GM12878 (cell line): ENCODE data around the gene PPP4R1. TPM values are rescaled to one million over a fixed set of nuclear protein-coding genes. Genes with fewer than 3 reads are reported as not detected.

Experiments used
- ATAC-seq: fragments of 200-7000 bp; cut with Tn5 transposase; 3 replicates; pipeline ENCODE4 v1.9.1; 2020; ENCODE audit warnings: mild to moderate bottlenecking, moderate library complexity
- BruUV-seq: library from RNA; stranded (reverse); fragments of 400-500 nt; replicated peaks from 2 replicates; lab custom pipeline; 2021; lab: Mats Ljungman, UMichigan
- CTCF ChIA-PET: fragments of 300-600 bp; sonication (Branson Sonifier 250); formaldehyde crosslinking; extraction: SDS; loops from one replicate; lab custom pipeline; 2021; ENCODE audit warnings: inconsistent platforms; lab: Yijun Ruan, JAX
- POLR2A ChIA-PET: fragments of 350-600 bp; formaldehyde crosslinking; extraction: SDS; loops from one replicate; lab custom pipeline; 2021; ENCODE audit warnings: inconsistent platforms; lab: Charles Lee
- RAD21 ChIA-PET: fragments of 300-600 bp; sonication (Branson Sonifier 250); formaldehyde crosslinking; loops from one replicate; lab custom pipeline; 2023; ENCODE audit warnings: antibody characterized with exemption; ENCODE audit not compliant: unreplicated experiment; lab: Charles Lee
- SMC1A ChIA-PET: fragments of 300-600 bp; sonication (Branson Sonifier 250); formaldehyde crosslinking; loops from one replicate; lab custom pipeline; 2023; ENCODE audit not compliant: unreplicated experiment, uncharacterized antibody; lab: Charles Lee
- DNase-seq: peaks from one replicate; pipeline ENCODE4 v3.0.0-alpha.2; 2011; ENCODE audit warnings: low read depth, low spot score
- FAIRE-seq: peaks from 3 replicates; lab custom pipeline; 2011; peaks lifted over from hg19 to GRCh38; lab: Jason Lieb, UNC
- H2AFZ ChIP-seq: 2 replicates; pipeline ENCODE4 v1.6.0; 2011; ENCODE audit warnings: low read depth, low read length, control low read depth; ENCODE audit not compliant: control insufficient read depth
- H3K27ac ChIP-seq: 2 replicates; pipeline ENCODE4 v1.5.1; 2011; ENCODE audit warnings: control low read depth; ENCODE audit not compliant: control insufficient read depth, insufficient read depth
- H3K27me3 ChIP-seq, 2 experiments: replicated peaks in 1 of 2; 2 replicates each; pipeline versions ENCODE4 v1.6.0 to v1.6.1; 2011; ENCODE audit warnings: low read length in 1 of 2; ENCODE audit not compliant: control insufficient read depth in 2 of 2, insufficient read depth in 2 of 2
- H3K36me3 ChIP-seq, 2 experiments: 2 replicates each; pipeline ENCODE4 v1.5.1; 2011; ENCODE audit warnings: low read length in 1 of 2; ENCODE audit not compliant: control insufficient read depth in 2 of 2, insufficient read depth in 2 of 2
- H3K4me1 ChIP-seq: 2 replicates; pipeline ENCODE4 v1.6.1; 2011; ENCODE audit warnings: mild to moderate bottlenecking, low read length, moderate library complexity, mixed read lengths; ENCODE audit not compliant: control insufficient read depth, insufficient read depth
- H3K4me2 ChIP-seq: 2 replicates; pipeline ENCODE4 v1.6.0; 2011; ENCODE audit warnings: control low read depth; ENCODE audit not compliant: control insufficient read depth, insufficient read depth
- H3K4me3 ChIP-seq: fragments of 200-600 bp; sonication (generic); 2 replicates; pipeline ENCODE4 v1.5.1; 2016
- H3K79me2 ChIP-seq: 2 replicates; pipeline ENCODE4 v1.6.0; 2011; ENCODE audit warnings: low read length; ENCODE audit not compliant: control insufficient read depth, insufficient read depth
- H3K9ac ChIP-seq: 2 replicates; pipeline ENCODE4 v1.8.0; 2011; ENCODE audit warnings: low read length, control low read depth, mixed read lengths; ENCODE audit not compliant: control insufficient read depth, insufficient read depth
- H3K9me3 ChIP-seq: replicated peaks from 3 replicates; pipeline ENCODE4 v1.5.1; 2011; ENCODE audit warnings: mild to moderate bottlenecking, low read length; ENCODE audit not compliant: control insufficient read depth, insufficient read depth
- H4K20me1 ChIP-seq: 2 replicates; pipeline ENCODE4 v1.6.0; 2011; ENCODE audit not compliant: control insufficient read depth, insufficient read depth
- BACH1 ChIP-seq: fragments of 450-650 bp; IDR thresholded peaks from 2 replicates; pipeline ENCODE4 v1.6.1; 2017; ENCODE audit warnings: mild to moderate bottlenecking, borderline replicate concordance
- BHLHE40 ChIP-seq, 2 experiments: fragments of 450-650 bp in 1 of 2; IDR thresholded peaks; 2 replicates each; pipeline ENCODE4 v1.6.1; 2011 to 2017; ENCODE audit warnings: low read depth in 2 of 2, borderline replicate concordance in 1 of 2, improper control_type of control experiment in 1 of 2, low read length in 1 of 2, mild to moderate bottlenecking in 1 of 2
- BRCA1 ChIP-seq: IDR thresholded peaks from 2 replicates; pipeline ENCODE4 v1.6.1; 2011; ENCODE audit warnings: low read depth, low read length, improper control_type of control experiment
- CTCF ChIP-seq, 3 experiments: IDR thresholded peaks in 2 of 3; conservative IDR thresholded peaks in 1 of 3; 2 replicates each; pipeline ENCODE4 v1.5.1; 2011; ENCODE audit warnings: low read depth in 3 of 3, low read length in 3 of 3, mild to moderate bottlenecking in 3 of 3, control low read depth in 2 of 3, moderate library complexity in 2 of 3, inconsistent platforms in 1 of 3, mixed read lengths in 1 of 3; ENCODE audit not compliant: control insufficient read depth in 2 of 3, insufficient read depth in 1 of 3; ENCODE audit errors: extremely low read depth in 1 of 3
- ESRRA ChIP-seq: IDR thresholded peaks from 2 replicates; pipeline ENCODE4 v1.6.1; 2012; ENCODE audit warnings: mild to moderate bottlenecking, low read length, improper control_type of control experiment
- FOS ChIP-seq: IDR thresholded peaks from 3 replicates; pipeline ENCODE4 v1.6.1; 2011; ENCODE audit warnings: borderline replicate concordance; ENCODE audit not compliant: insufficient read length; ENCODE audit errors: extremely low read depth
- JUNB ChIP-seq: IDR thresholded peaks from 2 replicates; pipeline ENCODE4 v1.6.1; 2016; ENCODE audit warnings: antibody characterized with exemption, mild to moderate bottlenecking
- KLF5 ChIP-seq: fragments of 450-650 bp; IDR thresholded peaks from 2 replicates; pipeline ENCODE4 v1.6.1; 2014; ENCODE audit warnings: mild to moderate bottlenecking; ENCODE audit not compliant: partially characterized antibody
- NFIC ChIP-seq: IDR thresholded peaks from 2 replicates; pipeline ENCODE4 v1.6.1; 2012; ENCODE audit warnings: low read depth, mild to moderate bottlenecking, inconsistent platforms, low read length, moderate library complexity
- PAX5 ChIP-seq: IDR thresholded peaks from 2 replicates; pipeline ENCODE4 v1.6.1; 2011; ENCODE audit warnings: low read depth, low read length, borderline replicate concordance
- RAD21 ChIP-seq: IDR thresholded peaks from 2 replicates; pipeline ENCODE4 v1.6.1; 2011; ENCODE audit warnings: mild to moderate bottlenecking, low read depth, low read length, moderate library complexity; ENCODE audit not compliant: insufficient read depth
- SMAD5 ChIP-seq: IDR thresholded peaks from 2 replicates; pipeline ENCODE4 v1.6.1; 2016; ENCODE audit warnings: antibody characterized with exemption, low read depth
- TAF1 ChIP-seq: IDR thresholded peaks from 2 replicates; pipeline ENCODE4 v1.6.1; 2011; ENCODE audit warnings: mild to moderate bottlenecking, low read depth, low read length, borderline replicate concordance
- WGBS: methylation state at CpG from one replicate; pipeline ENCODE4 v1.1.6; 2016; ENCODE audit warnings: low lambda C conversion rate; ENCODE audit not compliant: insufficient replicate concordance, insufficient coverage; ENCODE audit errors: missing lambda C conversion rate; 5-methylcytosine and 5-hydroxymethylcytosine counted together
- in situ Hi-C: fragments of 300-500 bp; cut with MboI; formaldehyde crosslinking; loops from 9 replicates; pipeline ENCODE4 v1.14.3; 2018; ENCODE audit warnings: mixed read lengths
- intact Hi-C: fragments of 100-400 bp; cut with micrococcal nuclease; formaldehyde crosslinking; loops from one replicate; pipeline ENCODE4 v1.14.2; 2022; ENCODE audit not compliant: unreplicated experiment
- polyA plus RNA-seq, 11 experiments: library from polyadenylated mRNA; depleted of rRNA in 4 of 11; unstranded in 6 of 11; stranded (reverse) in 5 of 11; fragments of >200 nt; fragmentation: Nextera tagmentation in 4 of 11; fragmentation: Illumina TruSeq in 1 of 11; extraction: Ambion mirVana in 4 of 11; extraction: Trizol in 1 of 11; gene quantifications; 1 replicate in 1 of 11; 2 replicates in 10 of 11; pipeline versions ENCODE4 v1.2.1 to v1.2.3, GENCODE V29; 2011 to 2016; ENCODE audit warnings: inconsistent platforms in 2 of 11, missing spikeins in 2 of 11, low read depth in 1 of 11
- total RNA-seq, 4 experiments: library from RNA; depleted of rRNA in 3 of 4; stranded (reverse); fragments of >200 nt in 3 of 4; fragmentation: Illumina TruSeq in 1 of 4; extraction: Trizol in 1 of 4; gene quantifications; 2 replicates each; pipeline versions ENCODE4 v1.2.1 to v1.2.3, GENCODE V29; 2013 to 2021
- TF ChIP-seq, protein P1 (sequence below): fragments of 450-650 bp; IDR thresholded peaks from 2 replicates; pipeline ENCODE4 v1.6.1; 2018; ENCODE audit warnings: borderline replicate concordance, mild to moderate bottlenecking; ENCODE audit not compliant: partially characterized antibody
- TF ChIP-seq, protein P2 (sequence below): IDR thresholded peaks from 2 replicates; pipeline ENCODE4 v1.6.1; 2011; ENCODE audit warnings: borderline replicate concordance, low read depth, mild to moderate bottlenecking, moderate library complexity, low read length; ENCODE audit not compliant: insufficient read depth, poor library complexity, severe bottlenecking

Gene PPP4R1
- total and polyA plus RNA-seq, 10 of the 15 experiments (the other 5 are each of a cell fraction or from before 2014, with no cell fraction given), result 10.9 to 44.4 (median 26.0) TPM

DNA sequence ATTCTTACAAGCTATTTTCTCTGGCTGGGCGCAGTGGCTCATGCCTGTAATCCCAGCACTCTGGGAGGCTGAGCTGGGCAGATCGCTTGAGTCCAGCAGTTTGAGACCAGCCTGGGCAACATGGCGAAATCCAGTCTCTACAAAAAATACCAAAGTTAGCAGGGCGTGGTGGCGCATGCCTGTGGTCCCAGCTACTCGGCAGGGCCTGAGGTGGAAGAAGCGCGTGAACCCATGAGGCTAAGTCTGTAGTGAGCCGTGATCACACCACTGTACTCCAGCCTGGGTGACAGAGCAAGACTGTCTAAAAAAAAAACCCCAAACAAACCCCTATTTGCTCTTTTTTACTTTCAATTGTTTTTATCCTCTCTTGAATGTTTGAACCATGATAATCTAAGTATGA lies 37.0 kb downstream of the PPP4R1 start (continued):
- TF ChIP-seq ESRRA (no peak), NFIC (no peak)
- TF ChIP-seq, all 136 proteins: peak for 0

GRCh38 chr18:9575558-9575957 lies 38.8 kb downstream of the PPP4R1 start:
- H3K9ac ChIP-seq, result no peak overlapping the region
- SMC1A ChIA-PET, result interaction anchor here (0.9 kb wide), 1 partner anchor 16 kb away, joined by 3 read pairs; no protein-coding TSS in a partner anchor
- H3K4me2 ChIP-seq, result no peak overlapping the region
- H2AFZ ChIP-seq, result no peak overlapping the region
- H3K36me3 ChIP-seq, result peaks cover 1 to 12% of the 10 kb centered on the region in 2 experiments; a peak in 3 of 4 replicates
- CTCF ChIA-PET, result interaction anchor here (2.3 kb wide), 1 partner anchor 10 kb away, joined by 7 read pairs; no protein-coding TSS in a partner anchor
- no peak for ATAC-seq
- POLR2A ChIA-PET, result interaction anchor here (1.1 kb wide), 1 partner anchor 9 kb away, joined by 5 read pairs; no protein-coding TSS in a partner anchor
- no peaks in the 10 kb centered on the region for H3K4me1 ChIP-seq
- 49% methylated on average over 5 of the region's 5 CpGs for WGBS
- RAD21 ChIA-PET, result no interaction called here
- H4K20me1 ChIP-seq, result no peaks in the 10 kb centered on the region
- BruUV-seq, result no TSS peak
- no peaks in the 10 kb centered on the region for H3K27me3 ChIP-seq
- no peak overlapping the region for H3K27ac ChIP-seq
- no peaks in the 10 kb centered on the region for H3K9me3 ChIP-seq
- H3K4me3 ChIP-seq, result no peak overlapping the region
- intact Hi-C loops (no loop called here), in situ Hi-C loops (no loop called here)
- no peaks in the 10 kb centered on the region for H3K79me2 ChIP-seq
- no peak for DNase-seq
- no peak for FAIRE-seq
- TF ChIP-seq, protein P1, sequence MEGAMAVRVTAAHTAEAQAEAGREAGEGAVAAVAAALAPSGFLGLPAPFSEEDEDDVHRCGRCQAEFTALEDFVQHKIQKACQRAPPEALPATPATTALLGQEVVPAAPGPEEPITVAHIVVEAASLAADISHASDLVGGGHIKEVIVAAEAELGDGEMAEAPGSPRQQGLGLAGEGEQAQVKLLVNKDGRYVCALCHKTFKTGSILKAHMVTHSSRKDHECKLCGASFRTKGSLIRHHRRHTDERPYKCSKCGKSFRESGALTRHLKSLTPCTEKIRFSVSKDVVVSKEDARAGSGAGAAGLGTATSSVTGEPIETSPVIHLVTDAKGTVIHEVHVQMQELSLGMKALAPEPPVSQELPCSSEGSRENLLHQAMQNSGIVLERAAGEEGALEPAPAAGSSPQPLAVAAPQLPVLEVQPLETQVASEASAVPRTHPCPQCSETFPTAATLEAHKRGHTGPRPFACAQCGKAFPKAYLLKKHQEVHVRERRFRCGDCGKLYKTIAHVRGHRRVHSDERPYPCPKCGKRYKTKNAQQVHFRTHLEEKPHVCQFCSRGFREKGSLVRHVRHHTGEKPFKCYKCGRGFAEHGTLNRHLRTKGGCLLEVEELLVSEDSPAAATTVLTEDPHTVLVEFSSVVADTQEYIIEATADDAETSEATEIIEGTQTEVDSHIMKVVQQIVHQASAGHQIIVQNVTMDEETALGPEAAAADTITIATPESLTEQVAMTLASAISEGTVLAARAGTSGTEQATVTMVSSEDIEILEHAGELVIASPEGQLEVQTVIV, result no peak
- TF ChIP-seq BACH1, result no peak
- TF ChIP-seq, protein P2, sequence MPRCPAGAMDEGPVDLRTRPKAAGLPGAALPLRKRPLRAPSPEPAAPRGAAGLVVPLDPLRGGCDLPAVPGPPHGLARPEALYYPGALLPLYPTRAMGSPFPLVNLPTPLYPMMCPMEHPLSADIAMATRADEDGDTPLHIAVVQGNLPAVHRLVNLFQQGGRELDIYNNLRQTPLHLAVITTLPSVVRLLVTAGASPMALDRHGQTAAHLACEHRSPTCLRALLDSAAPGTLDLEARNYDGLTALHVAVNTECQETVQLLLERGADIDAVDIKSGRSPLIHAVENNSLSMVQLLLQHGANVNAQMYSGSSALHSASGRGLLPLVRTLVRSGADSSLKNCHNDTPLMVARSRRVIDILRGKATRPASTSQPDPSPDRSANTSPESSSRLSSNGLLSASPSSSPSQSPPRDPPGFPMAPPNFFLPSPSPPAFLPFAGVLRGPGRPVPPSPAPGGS, result no peak
- no peak for TF ChIP-seq KLF5
- TF ChIP-seq BRCA1, result no peak
- TF ChIP-seq BHLHE40 (IDR thresholded peaks at IDR 0.05; ENCODE audit: borderline replicate concordance in 1 of 2, low read depth in 2 of 2, low read length in 1 of 2), result no peak
- no peak for TF ChIP-seq PAX5
- peak; percentile 76 for TF ChIP-seq RAD21
- no peak for TF ChIP-seq FOS
- TF ChIP-seq TAF1, result no peak
- peak in 1 of 3 experiments; percentile 61; a peak in 3 of 6 replicates for TF ChIP-seq CTCF (IDR thresholded peaks at IDR 0.05 in 2 of 3, conservative IDR thresholded peaks at IDR 0.05 in 1 of 3; ENCODE audit: control insufficient read depth in 2 of 3, extremely low read depth in 1 of 3, insufficient read depth in 1 of 3, low read depth in 3 of 3, low read length in 3 of 3)
- no peak for TF ChIP-seq SMAD5
- no peak for TF ChIP-seq JUNB
